NAMALWA (cell line): ENCODE results near the gene NTMT1.
A peak's percentile ranks its signal among the peaks of the same experiment; 100 is the strongest.

Source experiments
- DNase-seq: peaks from one replicate; pipeline ENCODE4 v3.0.0-alpha.2; 2015; ENCODE audit warnings: low spot score

Gene NTMT1

GRCh38 chr9:129597355-129598088, 28.4 kb upstream of the NTMT1 start:
- DNase-seq, result no peak

GRCh38 chr9:129598089-129598596, 27.8 kb upstream of the NTMT1 start:
- DNase-seq, result no peak

GRCh38 chr9:129601082-129601674, 24.8 kb upstream of the NTMT1 start:
- no peak for DNase-seq

- DNase-seq, result no peak
Measured at GRCh38 chr9:129602598-129603415, 23.2 kb upstream of the NTMT1 start.

- DNase-seq, result no peak
Measured at GRCh38 chr9:129604056-129604765, 21.8 kb upstream of the NTMT1 start.

- DNase-seq, result no peak
Measured at GRCh38 chr9:129604766-129605163, 21.2 kb upstream of the NTMT1 start.

GRCh38 chr9:129606161-129607026, 19.6 kb upstream of the NTMT1 start:
- DNase-seq, result no peak

GRCh38 chr9:129607027-129607387, 19.0 kb upstream of the NTMT1 start:
- no peak for DNase-seq

- no peak for DNase-seq
Measured at GRCh38 chr9:129608561-129609481, 17.1 kb upstream of the NTMT1 start.

GRCh38 chr9:129609486-129610212, 16.3 kb upstream of the NTMT1 start:
- DNase-seq, result peak; percentile 35

GRCh38 chr9:129610213-129610472, 15.8 kb upstream of the NTMT1 start:
- no peak for DNase-seq

GRCh38 chr9:129610473-129611306, 15.3 kb upstream of the NTMT1 start:
- DNase-seq, result peak; percentile 75

GRCh38 chr9:129611307-129611800, 14.6 kb upstream of the NTMT1 start:
- DNase-seq, result no peak

- no peak for DNase-seq
Measured at GRCh38 chr9:129612123-129612522, 13.8 kb upstream of the NTMT1 start.

- no peak for DNase-seq
Measured at GRCh38 chr9:129612815-129613519, 13.0 kb upstream of the NTMT1 start.

GRCh38 chr9:129613520-129614175, 12.3 kb upstream of the NTMT1 start:
- no peak for DNase-seq

- DNase-seq, result no peak
Measured at GRCh38 chr9:129614932-129615331, 11.0 kb upstream of the NTMT1 start.
